ENCODE measurements around the gene BSG.
"Not testable (repeated sequence)": the region's sequence is repeated elsewhere in the genome, so short reads cannot be mapped to it uniquely, and the experiment has no call there.

The BSG gene

GRCh38 chr19:589693-590395, 17.4 kb downstream of the BSG start, which contains the start of gene HCN2:
Gene HCN2, plus strand, starts transcription at chr19:589881. Its CDS starts 65 bp downstream, at chr19:589946.
- DNase-seq: no peak

DNA sequence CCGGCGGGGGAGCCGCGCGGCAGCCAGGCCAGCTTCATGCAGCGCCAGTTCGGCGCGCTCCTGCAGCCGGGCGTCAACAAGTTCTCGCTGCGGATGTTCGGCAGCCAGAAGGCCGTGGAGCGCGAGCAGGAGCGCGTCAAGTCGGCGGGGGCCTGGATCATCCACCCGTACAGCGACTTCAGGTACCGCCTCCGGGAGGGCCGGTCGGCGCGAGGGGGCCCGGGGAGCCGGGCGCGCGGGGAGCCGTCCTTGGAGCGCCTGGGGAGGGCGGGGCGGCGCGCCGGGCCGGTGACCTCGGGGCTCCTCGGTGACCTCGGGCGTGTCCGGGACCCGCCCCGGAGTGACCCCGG, 18.0 kb downstream of the BSG start:
- DNase-seq: no peak

DNA sequence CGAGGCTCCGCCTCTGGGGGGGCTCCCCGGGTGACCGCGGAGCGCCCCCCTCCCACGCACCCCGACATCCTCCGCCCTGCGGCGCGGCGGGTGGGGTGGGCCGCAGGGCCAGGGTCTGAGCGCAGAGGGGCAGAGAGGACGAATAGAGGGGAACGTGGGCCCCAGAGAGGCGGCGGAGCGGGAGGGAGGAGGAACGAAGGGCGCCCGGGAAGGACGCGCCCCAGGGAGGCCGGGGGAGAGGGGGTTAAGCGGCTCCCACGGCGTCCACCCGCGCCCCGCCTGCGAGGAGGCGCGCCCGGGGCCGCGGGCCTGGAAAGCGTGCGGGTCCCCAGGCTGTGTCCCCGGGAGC, 18.3 kb downstream of the BSG start:
- no peak for DNase-seq

- no peak for DNase-seq
Observed at GRCh38 chr19:591099-591958, 18.9 kb downstream of the BSG start.

GRCh38 chr19:592101-592500, 19.7 kb downstream of the BSG start:
- no peak for DNase-seq

- DNase-seq: no peak
Observed at GRCh38 chr19:593055-593454, 20.7 kb downstream of the BSG start.

- no peak for DNase-seq
Observed at GRCh38 chr19:593505-593904, 21.1 kb downstream of the BSG start.

GRCh38 chr19:594265-594870, 22.0 kb downstream of the BSG start:
- no peak for DNase-seq

DNA sequence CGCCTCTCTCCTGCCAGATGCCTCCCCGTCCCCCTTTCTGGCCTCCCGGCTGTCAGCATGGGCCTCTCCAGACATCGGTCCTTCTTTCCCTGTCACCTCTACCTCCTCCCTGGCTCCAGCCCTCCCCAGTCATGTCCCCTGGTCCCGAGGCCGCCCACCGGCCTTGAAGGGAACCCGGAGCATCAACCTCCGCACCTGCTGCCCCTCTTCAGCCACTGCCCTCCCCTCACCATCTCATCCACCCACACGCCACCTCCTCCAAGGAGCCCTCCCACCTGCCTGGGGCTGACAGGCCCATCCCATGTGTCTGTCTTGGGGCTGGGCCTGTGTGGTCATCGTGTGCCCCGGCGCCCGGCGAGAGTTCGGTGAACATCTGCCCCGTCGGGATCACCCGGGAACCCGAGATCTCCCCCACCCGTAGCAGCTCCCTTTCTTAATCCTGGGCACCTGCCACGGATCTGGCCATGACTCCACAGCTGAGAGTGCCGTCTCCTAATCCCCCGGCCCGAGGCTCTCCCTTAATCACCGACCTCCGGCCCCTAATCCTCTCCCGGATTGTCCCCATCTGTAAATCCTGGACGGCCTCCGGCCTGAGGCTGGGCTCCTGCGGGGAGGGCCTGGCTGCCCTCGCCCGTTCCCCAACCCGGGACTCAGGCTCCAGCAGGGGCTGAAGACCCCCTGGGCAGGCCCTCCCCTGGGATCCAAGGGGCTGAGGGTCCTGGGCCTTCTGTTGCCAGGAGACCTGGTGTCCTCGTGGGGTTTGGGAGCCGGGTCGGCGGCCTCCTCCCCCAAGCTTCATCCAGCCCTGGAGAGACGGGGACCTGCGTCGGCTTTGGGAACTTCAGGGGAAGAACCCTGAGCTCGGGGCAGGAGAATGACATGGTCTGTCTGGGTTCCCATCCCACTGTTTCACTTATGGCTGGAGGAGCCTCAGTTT, 23.2 kb downstream of the BSG start:
- DNase-seq: no peak

DNA sequence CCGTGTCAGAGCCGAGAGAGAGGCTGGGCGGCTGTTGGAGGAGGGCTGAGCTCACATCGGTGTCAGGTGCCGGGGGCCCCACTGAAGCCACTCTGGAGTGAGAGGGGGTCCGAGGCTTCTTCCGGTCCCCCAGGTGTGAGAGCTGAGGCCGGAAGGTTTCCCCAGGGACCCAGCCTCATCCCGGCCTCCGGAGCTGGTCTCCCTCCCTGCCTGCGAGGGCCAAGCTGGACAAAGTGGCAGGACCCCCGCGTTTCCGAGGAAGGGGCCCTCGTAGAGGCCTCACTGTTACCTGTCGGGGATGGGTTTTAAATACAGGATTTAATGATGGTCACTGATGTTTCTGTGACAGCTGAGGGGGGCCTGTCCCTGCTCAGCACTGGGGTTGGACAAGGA, 23.9 kb downstream of the BSG start:
- DNase-seq: no peak

GRCh38 chr19:597406-598315, 25.3 kb downstream of the BSG start:
- no peak for DNase-seq

GRCh38 chr19:601310-601709, 28.9 kb downstream of the BSG start:
- DNase-seq: no peak

GRCh38 chr19:601790-602189, 29.4 kb downstream of the BSG start:
- no peak for DNase-seq

DNA sequence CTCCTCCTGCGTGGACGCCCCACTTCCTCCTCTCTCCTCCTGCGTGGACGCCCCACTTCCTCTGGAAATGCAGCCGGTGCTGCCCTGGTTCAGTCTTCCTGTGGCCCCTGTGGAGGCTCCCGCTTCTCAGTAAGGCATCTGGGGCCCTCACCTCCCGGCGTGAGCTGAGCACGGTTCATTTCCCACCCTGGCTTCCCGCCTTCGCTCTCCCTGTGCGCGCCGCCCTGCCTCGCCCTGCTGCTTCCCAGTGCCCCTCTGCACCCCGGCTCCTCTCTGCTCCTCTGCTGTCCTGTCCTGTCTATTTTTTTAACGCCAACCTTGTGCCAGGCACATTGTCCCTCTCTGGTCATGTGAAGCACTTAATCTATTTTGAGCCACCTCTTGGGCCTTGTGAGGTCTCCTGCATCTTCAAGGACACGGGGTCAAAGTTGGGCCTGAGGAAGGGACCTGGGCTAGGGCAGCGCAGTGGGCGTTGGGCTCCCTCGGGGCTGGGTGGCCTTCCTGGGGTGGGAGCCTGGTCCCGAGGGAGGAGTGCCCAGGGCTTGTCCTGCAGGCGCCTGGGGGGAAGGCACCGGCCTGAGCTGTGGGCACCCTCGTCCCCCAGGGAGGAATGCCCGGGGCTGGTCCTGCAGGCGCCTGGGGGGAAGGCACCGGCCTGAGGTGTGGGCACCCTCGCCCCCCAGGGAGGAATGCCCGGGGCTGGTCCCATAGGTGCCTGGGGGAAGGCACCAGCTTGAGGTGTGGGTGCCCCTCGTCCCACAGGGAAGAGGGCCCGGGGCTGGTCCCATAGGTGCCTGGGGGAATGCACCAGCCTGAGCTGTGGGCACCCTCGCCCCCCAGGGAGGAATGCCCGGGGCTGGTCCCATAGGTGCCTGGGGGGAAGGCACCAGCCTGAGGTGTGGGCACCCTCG, 30.2 kb downstream of the BSG start:
- no peak for DNase-seq

GRCh38 chr19:603302-603639, 30.9 kb downstream of the BSG start:
- DNase-seq: not testable (repeated sequence)

- not testable (repeated sequence) for DNase-seq
Observed at GRCh38 chr19:603779-604178, 31.4 kb downstream of the BSG start.

GRCh38 chr19:604355-604754, 32.0 kb downstream of the BSG start:
- no peak for DNase-seq

DNA sequence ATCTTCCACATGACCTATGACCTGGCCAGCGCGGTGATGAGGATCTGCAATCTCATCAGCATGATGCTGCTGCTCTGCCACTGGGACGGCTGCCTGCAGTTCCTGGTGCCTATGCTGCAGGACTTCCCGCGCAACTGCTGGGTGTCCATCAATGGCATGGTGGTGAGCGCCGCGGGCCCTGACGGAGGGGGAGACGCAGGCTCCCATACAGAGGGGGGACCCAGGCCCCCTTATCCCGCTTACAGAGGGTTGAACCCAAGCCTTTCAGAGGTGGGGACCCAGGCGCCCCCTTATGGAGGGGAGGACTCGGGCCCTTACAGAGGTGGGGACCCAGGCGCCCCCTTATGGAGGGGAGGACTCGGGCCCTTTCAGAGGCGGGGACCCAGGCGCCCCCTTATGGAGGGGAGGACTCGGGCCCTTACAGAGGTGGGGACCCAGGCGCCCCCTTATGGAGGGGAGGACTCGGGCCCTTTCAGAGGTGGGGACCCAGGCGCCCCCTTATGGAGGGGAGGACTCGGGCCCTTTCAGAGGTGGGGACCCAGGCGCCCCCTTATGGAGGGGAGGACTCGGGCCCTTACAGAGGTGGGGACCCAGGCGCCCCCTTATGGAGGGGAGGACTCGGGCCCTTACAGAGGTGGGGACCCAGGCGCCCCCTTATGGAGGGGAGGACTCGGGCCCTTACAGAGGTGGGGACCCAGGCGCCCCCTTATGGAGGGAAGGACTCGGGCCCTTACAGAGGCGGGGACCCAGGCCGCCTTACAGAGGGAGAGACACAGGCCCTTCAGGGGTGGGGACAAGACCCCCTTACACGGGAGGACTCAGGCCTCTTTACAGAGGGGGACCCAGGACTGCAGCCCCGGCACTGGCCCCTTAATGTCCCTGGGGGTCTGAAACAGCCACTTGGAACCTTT, 32.9 kb downstream of the BSG start:
- DNase-seq: not testable (repeated sequence)

DNA sequence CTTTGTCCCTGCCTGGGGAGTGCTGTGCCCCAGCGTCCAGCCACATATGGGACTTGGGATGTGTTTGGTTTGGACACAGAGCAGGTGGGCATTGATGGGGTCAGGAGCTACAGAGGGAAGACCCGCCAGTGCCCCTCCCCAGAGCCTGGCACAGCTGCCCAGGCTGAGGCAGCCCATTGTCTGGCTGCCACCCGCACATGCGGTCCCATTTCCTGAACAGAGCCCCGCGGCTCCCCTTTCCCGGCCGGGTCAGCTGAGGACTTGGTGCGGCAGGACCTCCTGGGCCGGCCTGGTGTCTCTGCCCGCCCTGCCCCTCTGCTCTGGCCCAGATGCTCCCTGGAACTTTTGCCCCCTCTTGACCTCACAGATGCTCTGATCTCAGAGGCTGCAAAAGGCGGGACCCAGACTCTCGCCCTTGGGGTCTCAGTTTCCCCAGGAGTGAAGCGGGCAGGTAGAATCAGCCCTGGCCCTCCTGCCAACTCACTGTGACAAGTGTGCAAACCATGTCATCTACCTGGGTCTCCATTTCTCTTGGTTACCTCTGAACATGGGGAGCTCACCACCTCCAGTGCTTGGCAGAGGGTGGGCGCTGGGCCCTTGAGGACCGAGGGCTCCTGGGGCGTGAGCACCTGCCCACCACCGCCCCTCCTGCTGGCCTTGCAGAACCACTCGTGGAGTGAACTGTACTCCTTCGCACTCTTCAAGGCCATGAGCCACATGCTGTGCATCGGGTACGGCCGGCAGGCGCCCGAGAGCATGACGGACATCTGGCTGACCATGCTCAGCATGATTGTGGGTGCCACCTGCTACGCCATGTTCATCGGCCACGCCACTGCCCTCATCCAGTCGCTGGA, 35.1 kb downstream of the BSG start:
- no peak for DNase-seq

Measured in NCI-H774 (cell line).